ENCODE measurements around the gene HRNR.
"Not testable (repeated sequence)": the region's sequence is repeated elsewhere in the genome, so short reads cannot be mapped to it uniquely, and the experiment has no call there.

The HRNR gene

DNA sequence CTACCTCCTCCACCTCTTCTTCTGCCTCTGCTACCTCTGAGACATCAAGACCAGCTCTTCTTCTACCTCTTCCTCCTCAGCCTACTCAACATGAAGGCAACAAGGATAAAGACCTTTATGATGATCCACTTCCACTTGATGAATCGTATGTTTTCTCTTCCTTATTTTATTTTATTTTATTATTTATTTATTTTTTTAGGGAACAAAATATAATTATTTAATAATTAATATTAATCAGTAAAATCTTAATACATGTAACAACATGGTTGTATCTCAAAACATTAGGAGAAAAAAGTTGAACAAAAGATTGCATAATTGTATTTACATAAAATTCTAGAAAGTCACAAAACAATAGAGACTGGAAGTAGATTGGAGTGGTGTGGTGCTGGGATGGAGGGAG is 13.1 kb upstream of the HRNR start:
- H3K4me3 ChIP-seq (ENCODE audit: low read depth, low read length), result no peak overlapping the region
- no peaks in the 10 kb centered on the region for H3K9me3 ChIP-seq (ENCODE audit: severe bottlenecking)
- DNase-seq, result no peak
- peaks cover 36% of the 10 kb centered on the region for H3K27me3 ChIP-seq (ENCODE audit: insufficient read depth, low read depth, severe bottlenecking)
- TF ChIP-seq, protein P1, sequence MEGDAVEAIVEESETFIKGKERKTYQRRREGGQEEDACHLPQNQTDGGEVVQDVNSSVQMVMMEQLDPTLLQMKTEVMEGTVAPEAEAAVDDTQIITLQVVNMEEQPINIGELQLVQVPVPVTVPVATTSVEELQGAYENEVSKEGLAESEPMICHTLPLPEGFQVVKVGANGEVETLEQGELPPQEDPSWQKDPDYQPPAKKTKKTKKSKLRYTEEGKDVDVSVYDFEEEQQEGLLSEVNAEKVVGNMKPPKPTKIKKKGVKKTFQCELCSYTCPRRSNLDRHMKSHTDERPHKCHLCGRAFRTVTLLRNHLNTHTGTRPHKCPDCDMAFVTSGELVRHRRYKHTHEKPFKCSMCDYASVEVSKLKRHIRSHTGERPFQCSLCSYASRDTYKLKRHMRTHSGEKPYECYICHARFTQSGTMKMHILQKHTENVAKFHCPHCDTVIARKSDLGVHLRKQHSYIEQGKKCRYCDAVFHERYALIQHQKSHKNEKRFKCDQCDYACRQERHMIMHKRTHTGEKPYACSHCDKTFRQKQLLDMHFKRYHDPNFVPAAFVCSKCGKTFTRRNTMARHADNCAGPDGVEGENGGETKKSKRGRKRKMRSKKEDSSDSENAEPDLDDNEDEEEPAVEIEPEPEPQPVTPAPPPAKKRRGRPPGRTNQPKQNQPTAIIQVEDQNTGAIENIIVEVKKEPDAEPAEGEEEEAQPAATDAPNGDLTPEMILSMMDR (IDR thresholded peaks at IDR 0.05; ENCODE audit: low read depth, low read length), result no peak
- no peak overlapping the region for H3K27ac ChIP-seq
- H3K36me3 ChIP-seq, result no peaks in the 10 kb centered on the region

GRCh38 chr1:152228831-152229230 is 4.8 kb upstream of the HRNR start:
- no peaks in the 10 kb centered on the region for H3K36me3 ChIP-seq
- peaks cover 52% of the 10 kb centered on the region for H3K27me3 ChIP-seq (ENCODE audit: insufficient read depth, low read depth, severe bottlenecking)
- TF ChIP-seq, protein P1 (IDR thresholded peaks at IDR 0.05; ENCODE audit: low read depth, low read length), result no peak
- no peak for DNase-seq
- no peaks in the 10 kb centered on the region for H3K9me3 ChIP-seq (ENCODE audit: severe bottlenecking)
- H3K4me3 ChIP-seq (ENCODE audit: low read depth, low read length), result no peak overlapping the region
- H3K27ac ChIP-seq, result no peak overlapping the region

DNA sequence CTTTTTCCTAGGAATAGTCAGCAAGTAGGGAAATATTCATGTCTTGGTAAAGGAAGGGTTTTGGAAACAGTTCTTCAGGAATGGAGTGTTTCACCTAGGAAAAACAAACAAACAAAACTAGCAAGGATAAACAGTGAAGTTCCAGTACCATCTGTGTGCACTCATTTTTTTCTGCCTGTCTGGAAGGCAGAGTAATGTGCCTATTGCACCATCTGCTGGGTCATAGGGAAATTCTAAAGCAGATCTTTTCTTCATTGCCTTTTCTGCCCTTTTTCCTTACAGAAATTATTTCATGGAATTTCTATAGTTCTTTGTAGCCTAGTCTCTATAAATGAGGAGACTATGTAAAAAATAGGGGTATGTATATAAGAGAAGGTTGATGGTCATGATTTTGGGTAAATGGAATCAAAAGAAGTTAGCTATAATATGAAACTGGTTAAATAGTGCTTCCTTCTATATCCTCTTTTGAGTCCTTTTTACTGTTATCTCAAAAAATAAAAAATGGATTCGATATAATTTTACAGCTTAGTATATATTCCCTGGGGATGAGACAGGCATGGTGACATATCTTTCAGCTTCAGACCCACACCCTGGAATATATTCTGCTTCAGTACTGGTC is 3.4 kb upstream of the HRNR start:
- Histone ChIP-seq H3K27me3 (ENCODE audit: insufficient read depth, low read depth, severe bottlenecking) (peaks cover 61% of the 10 kb centered on the region), H3K4me3 (ENCODE audit: low read depth, low read length) (no peak overlapping the region), H3K9me3 (ENCODE audit: severe bottlenecking) (peaks cover 2% of the 10 kb centered on the region), H3K36me3 (no peaks in the 10 kb centered on the region), H3K27ac (no peak overlapping the region)
- no peak for DNase-seq
- TF ChIP-seq, protein P1 (IDR thresholded peaks at IDR 0.05; ENCODE audit: low read depth, low read length), result no peak

DNA sequence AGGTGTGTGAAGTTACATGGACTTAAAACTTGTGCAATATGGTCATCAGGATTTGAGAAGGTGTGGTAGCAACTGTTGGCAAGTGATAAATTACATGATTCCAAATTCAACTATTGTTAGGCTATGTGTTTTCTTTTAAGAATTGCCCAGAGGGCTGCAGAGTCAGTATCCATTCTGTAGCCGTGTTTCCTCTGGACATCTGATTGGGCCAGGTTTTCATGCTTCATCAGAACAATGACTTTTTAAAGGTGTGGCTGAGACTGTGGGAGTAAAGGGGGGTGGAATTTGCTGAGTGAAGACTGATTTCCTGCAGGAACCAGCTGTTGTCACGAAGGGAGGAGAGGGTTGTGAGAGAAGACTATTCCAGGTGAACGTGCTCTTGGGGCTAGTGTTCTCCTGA is 1.7 kb upstream of the HRNR start:
- peaks cover 2% of the 10 kb centered on the region for H3K9me3 ChIP-seq (ENCODE audit: severe bottlenecking)
- H3K27me3 ChIP-seq (ENCODE audit: insufficient read depth, low read depth, severe bottlenecking), result peaks cover 68% of the 10 kb centered on the region
- no peak for DNase-seq
- no peak overlapping the region for H3K4me3 ChIP-seq (ENCODE audit: low read depth, low read length)
- H3K36me3 ChIP-seq, result no peaks in the 10 kb centered on the region
- TF ChIP-seq, protein P1 (IDR thresholded peaks at IDR 0.05; ENCODE audit: low read depth, low read length), result no peak
- H3K27ac ChIP-seq, result no peak overlapping the region

DNA sequence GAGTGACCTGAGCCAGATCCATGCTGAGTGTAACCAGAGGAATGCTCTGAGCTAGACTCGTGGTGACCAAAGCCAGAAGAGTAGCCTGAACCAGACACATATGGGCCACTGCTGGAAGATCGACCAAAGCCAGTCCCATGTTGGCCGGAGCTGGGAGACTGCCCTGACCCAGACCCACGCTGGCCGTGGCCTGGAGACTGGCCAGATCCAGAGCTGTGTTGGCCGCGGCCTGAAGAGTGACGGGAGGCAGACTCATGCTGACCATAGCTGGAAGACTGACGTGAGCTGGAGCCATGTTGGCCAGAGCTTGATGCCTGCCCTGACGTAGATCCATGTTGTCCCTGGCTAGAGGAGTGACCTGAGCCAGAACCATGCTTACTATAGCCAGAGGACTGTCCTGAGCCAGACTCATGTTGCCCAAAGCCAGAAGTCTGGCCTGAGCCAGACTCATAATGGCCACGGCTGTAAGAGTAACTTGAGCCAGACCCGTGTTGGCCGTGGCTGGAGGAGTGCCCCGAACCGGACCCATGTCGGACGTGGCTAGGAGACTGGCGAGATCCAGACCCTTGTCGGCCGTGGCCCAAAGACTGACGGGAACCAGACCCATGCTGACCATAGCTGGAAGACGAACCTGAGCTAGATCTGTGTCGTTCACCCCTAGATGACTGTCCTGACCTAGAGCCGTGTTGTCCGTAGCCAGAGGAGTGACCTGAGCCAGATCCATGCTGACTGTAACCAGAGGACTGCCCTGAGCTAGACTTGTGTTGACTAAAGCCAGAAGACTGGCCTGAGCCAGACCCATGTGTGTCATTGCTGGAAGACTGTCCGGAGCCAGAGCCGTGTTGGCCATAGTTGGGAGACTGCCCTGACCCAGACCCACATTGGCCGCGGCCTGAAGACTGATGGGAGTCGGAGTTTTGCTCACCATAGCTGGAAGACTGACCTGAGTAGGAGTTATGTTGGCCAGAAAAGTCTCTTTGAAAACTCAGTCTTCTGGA is 3.5 kb downstream of the HRNR start:
- Histone ChIP-seq H3K4me3 (ENCODE audit: low read depth, low read length) (no peak overlapping the region), H3K27ac (no peak overlapping the region), H3K27me3 (ENCODE audit: insufficient read depth, low read depth, severe bottlenecking) (peaks cover 43% of the 10 kb centered on the region), H3K36me3 (no peaks in the 10 kb centered on the region), H3K9me3 (ENCODE audit: severe bottlenecking) (peaks cover 13% of the 10 kb centered on the region)
- TF ChIP-seq, protein P1 (IDR thresholded peaks at IDR 0.05; ENCODE audit: low read depth, low read length), result no peak
- DNase-seq, result no peak

- not testable (repeated sequence) for H3K4me3 ChIP-seq (ENCODE audit: low read depth, low read length)
These were observed 4.6 kb downstream of the HRNR start for GRCh38 chr1:152219438-152219837.

More at GRCh38 chr1:152219438-152219837, 4.6 kb downstream of the HRNR start:
- Histone ChIP-seq H3K9me3 (ENCODE audit: severe bottlenecking) (peaks cover 13% of the 10 kb centered on the region), H3K27me3 (ENCODE audit: insufficient read depth, low read depth, severe bottlenecking) (peaks cover 35% of the 10 kb centered on the region)
- DNase-seq, H3K27ac ChIP-seq, H3K36me3 ChIP-seq: not testable (repeated sequence)

Data from WERI-Rb-1 (cell line).